MCF 10A (cell line): ENCODE data around the gene GAL3ST3. TPM values are rescaled to one million over a fixed set of nuclear protein-coding genes. Genes with fewer than 3 reads are reported as not detected.

Source experiments
- BruUV-seq: library from RNA; stranded (reverse); fragments of 400-500 nt; replicated peaks from 2 replicates; lab custom pipeline; 2021; lab: Mats Ljungman, UMichigan
- CTCF ChIA-PET: fragments of 300-600 bp; sonication (Branson Sonifier 250); formaldehyde crosslinking; extraction: SDS; loops from one replicate; lab custom pipeline; 2021; ENCODE audit warnings: antibody characterized with exemption, inconsistent platforms; lab: Yijun Ruan, JAX
- POLR2A ChIA-PET: fragments of 300-600, 350-650 bp; sonication (Branson Sonifier 250); formaldehyde crosslinking; extraction: SDS; loops from one replicate; lab custom pipeline; 2020; ENCODE audit warnings: antibody characterized with exemption, inconsistent platforms; lab: Yijun Ruan, JAX
- DNase-seq: peaks from one replicate; pipeline ENCODE4 v3.0.0-alpha.2; 2018; ENCODE audit not compliant: unreplicated experiment
- H3K27ac Mint-ChIP-seq: one replicate; pipeline ENCODE4 v1.8.0; 2022; ENCODE audit warnings: mild to moderate bottlenecking, low read depth, mixed read lengths; ENCODE audit not compliant: unreplicated experiment
- H3K27me3 Mint-ChIP-seq: one replicate; pipeline ENCODE4 v1.8.0; 2022; ENCODE audit warnings: mixed read lengths; ENCODE audit not compliant: insufficient read depth, unreplicated experiment
- H3K36me3 Mint-ChIP-seq: one replicate; pipeline ENCODE4 v1.8.0; 2022; ENCODE audit warnings: mild to moderate bottlenecking, moderate library complexity, mixed read lengths; ENCODE audit not compliant: insufficient read depth, unreplicated experiment
- H3K4me1 Mint-ChIP-seq: one replicate; pipeline ENCODE4 v1.8.0; 2022; ENCODE audit warnings: mixed read lengths; ENCODE audit not compliant: insufficient read depth, unreplicated experiment
- H3K4me3 Mint-ChIP-seq: one replicate; pipeline ENCODE4 v1.8.0; 2022; ENCODE audit warnings: mild to moderate bottlenecking, moderate library complexity, mixed read lengths; ENCODE audit not compliant: unreplicated experiment
- H3K9me3 Mint-ChIP-seq: one replicate; pipeline ENCODE4 v1.8.0; 2022; ENCODE audit warnings: mixed read lengths; ENCODE audit not compliant: unreplicated experiment
- intact Hi-C: fragments of 100-400 bp; cut with micrococcal nuclease; formaldehyde crosslinking; loops from 2 replicates; pipeline ENCODE4 v1.14.1; 2022
- total RNA-seq: library from RNA; stranded (reverse); gene quantifications from 2 replicates; pipeline ENCODE4 v1.2.3, GENCODE V29; 2022
- TF ChIP-seq, protein P1 (sequence below): fragments of 200-600 bp; IDR thresholded peaks from one replicate; pipeline ENCODE4 v1.8.0; 2022; ENCODE audit warnings: antibody characterized with exemption, mild to moderate bottlenecking; ENCODE audit not compliant: unreplicated experiment

Gene GAL3ST3
- total RNA-seq, 1 experiment from 2014 or later = not detected

DNA sequence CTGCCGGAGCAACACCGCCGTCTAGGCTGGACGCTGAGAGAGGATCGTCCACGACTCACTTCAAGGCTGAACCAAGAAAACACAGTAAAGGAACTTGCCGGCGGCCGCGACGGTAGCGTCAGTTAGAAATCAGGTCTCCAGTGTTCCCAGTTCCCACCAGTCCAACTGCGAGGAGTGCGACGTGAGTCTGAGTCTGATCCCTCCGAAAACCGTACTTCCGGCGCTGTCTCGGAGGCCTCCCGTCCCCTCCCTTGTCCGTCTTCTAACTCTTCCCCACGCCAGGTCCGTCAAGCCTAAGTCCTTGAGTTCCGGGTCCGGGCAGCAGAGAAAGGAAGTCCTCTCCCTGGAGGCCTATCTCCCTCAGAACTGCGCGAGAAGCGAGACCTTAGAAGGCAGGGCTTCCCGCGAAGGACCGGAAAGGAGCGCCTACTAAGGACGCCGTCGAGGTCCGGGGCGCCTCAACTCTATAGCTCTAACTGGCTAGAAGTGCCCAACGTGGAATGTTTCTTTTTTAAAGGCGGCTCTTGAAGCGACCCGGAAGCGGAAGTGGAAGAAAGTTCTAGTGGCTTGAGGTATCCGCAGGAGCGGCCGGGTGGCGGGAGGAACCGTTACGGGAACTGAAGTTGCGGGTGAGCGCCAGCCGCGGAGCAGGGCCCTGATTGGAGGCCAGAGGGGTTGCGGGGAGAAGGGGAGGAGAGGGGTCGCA, 46.9 kb downstream of the GAL3ST3 start, which contains the start of the genes BANF1 and EIF1AD:
Gene BANF1, plus strand, starts transcription at position 562 of the 706 bp plus-strand sequence. CDS start 748 bp downstream, outside the sequence.
Gene EIF1AD, minus strand, starts transcription at position 216 of the 706 bp plus-strand sequence. CDS start 1,768 bp downstream, outside the sequence.
- TF ChIP-seq, protein P1, sequence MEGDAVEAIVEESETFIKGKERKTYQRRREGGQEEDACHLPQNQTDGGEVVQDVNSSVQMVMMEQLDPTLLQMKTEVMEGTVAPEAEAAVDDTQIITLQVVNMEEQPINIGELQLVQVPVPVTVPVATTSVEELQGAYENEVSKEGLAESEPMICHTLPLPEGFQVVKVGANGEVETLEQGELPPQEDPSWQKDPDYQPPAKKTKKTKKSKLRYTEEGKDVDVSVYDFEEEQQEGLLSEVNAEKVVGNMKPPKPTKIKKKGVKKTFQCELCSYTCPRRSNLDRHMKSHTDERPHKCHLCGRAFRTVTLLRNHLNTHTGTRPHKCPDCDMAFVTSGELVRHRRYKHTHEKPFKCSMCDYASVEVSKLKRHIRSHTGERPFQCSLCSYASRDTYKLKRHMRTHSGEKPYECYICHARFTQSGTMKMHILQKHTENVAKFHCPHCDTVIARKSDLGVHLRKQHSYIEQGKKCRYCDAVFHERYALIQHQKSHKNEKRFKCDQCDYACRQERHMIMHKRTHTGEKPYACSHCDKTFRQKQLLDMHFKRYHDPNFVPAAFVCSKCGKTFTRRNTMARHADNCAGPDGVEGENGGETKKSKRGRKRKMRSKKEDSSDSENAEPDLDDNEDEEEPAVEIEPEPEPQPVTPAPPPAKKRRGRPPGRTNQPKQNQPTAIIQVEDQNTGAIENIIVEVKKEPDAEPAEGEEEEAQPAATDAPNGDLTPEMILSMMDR = no peak
- intact Hi-C loops = loop anchor here (10.0 kb wide), 1 partner anchor 53 kb away; the partner anchor contains the start of gene SF3B2
- H3K4me3 Mint-ChIP-seq = peak within 1 kb of the TSS; percentile 97
- no TSS peak for BruUV-seq
- ChIA-PET POLR2A (interaction anchor here (0.6 to 2.9 kb wide), 33 partner anchors 8 to 1581 kb away, joined by 3 to 42 read pairs (median 4); partner anchors contain the start of genes BRMS1, C11orf68, CCDC85B and CFL1), CTCF (interaction anchor here (0.6 to 1.5 kb wide), 6 partner anchors 20 to 438 kb away, joined by 3 to 5 read pairs (median 4); partner anchors contain the start of gene FIBP)
- H3K4me1 Mint-ChIP-seq = no peaks in the 10 kb centered on the region
- H3K27me3 Mint-ChIP-seq = no peaks in the 10 kb centered on the region
- H3K27ac Mint-ChIP-seq = peak within 1 kb of the TSS; percentile 96
- H3K36me3 Mint-ChIP-seq = peaks cover 68% of the 10 kb centered on the region
- no peaks in the 10 kb centered on the region for H3K9me3 Mint-ChIP-seq
- DNase-seq = peak; percentile 99

DNA sequence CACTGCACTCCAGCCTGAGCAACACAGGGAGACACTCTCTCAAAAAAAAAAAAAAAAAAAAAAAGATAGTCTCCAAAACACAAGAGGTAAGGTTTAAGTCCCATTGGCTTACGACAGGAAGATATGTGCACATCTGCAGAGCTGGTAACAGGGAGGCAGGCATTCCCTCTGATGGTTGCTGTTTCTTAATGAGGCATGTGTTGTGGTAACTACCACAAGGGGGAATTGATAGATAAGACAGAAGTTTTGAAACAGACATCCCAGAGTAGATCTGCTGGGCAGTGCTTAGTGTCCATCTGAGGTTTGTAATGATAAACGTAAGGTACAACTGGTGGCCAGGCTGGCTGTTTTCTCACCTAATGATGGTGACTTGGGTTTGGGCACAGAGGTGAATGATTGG, 51.7 kb downstream of the GAL3ST3 start:
- Mint-ChIP-seq H3K27me3 (no peaks in the 10 kb centered on the region), H3K4me1 (no peaks in the 10 kb centered on the region), H3K36me3 (peaks cover 53% of the 10 kb centered on the region), H3K9me3 (no peaks in the 10 kb centered on the region), H3K27ac (no peak overlapping the region), H3K4me3 (no peak overlapping the region)
- POLR2A ChIA-PET = no interaction called here
- DNase-seq = no peak
- CTCF ChIA-PET = interaction anchor here (0.6 kb wide), 2 partner anchors 49 to 112 kb away, joined by 3 read pairs; no protein-coding TSS in a partner anchor
- TF ChIP-seq, protein P1 = no peak
- intact Hi-C loops = no loop called here
- BruUV-seq = no TSS peak

DNA sequence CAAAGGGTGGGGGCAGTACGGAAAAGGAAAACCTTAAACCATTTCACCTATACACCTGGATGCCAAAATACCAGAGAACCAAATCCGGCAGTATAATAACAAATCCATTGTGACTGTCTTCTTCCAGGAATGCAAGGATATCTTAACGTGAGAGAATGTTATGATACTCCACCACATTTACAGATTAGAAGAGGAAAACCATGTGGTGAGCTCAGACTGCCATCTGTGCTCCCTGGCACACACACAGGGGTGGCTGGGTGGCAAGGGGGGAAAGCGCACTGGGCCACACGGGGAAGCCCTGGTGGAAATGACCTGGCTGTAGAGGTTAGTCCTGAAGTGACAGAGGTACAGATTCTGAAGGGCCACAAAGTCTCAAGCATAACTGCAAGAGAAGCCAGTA, 56.9 kb downstream of the GAL3ST3 start:
- H3K27ac Mint-ChIP-seq = no peak overlapping the region
- ChIA-PET POLR2A (interaction anchor here (0.7 to 2.3 kb wide), 4 partner anchors 10 to 134 kb away, joined by 3 to 7 read pairs (median 6); partner anchors contain the start of genes BANF1, CCDC85B, CFL1 and EIF1AD), CTCF (interaction anchor here (0.6 to 12.8 kb wide), 5 partner anchors 19 to 143 kb away, joined by 3 to 203 read pairs (median 4); partner anchors contain the start of genes CCDC85B and FIBP)
- BruUV-seq = no TSS peak
- intact Hi-C loops = no loop called here
- H3K36me3 Mint-ChIP-seq = peaks cover 23% of the 10 kb centered on the region
- DNase-seq = no peak
- H3K4me1 Mint-ChIP-seq = peaks cover 5% of the 10 kb centered on the region
- no peaks in the 10 kb centered on the region for H3K27me3 Mint-ChIP-seq
- H3K4me3 Mint-ChIP-seq = no peak overlapping the region
- TF ChIP-seq, protein P1 = no peak
- no peaks in the 10 kb centered on the region for H3K9me3 Mint-ChIP-seq

Other genes starting within 250 kb of the GAL3ST3 start
- not detected in 2 replicates for gene SNX32, start 215.2 kb downstream of the GAL3ST3 start, total RNA-seq
- 589 and 611 TPM in 2 replicates for gene CFL1, start 191.0 kb downstream of the GAL3ST3 start, total RNA-seq
- 59.0 and 77.6 TPM in 2 replicates for gene MUS81, start 188.7 kb downstream of the GAL3ST3 start, total RNA-seq
- 2.4 and 3.3 TPM in 2 replicates for gene EFEMP2, start 176.4 kb downstream of the GAL3ST3 start, total RNA-seq
- not detected in 2 replicates for gene CTSW, start 169.3 kb downstream of the GAL3ST3 start, total RNA-seq
- 79.8 and 80.8 TPM in 2 replicates for gene FIBP, start 160.7 kb downstream of the GAL3ST3 start, total RNA-seq
- gene CCDC85B, start 158.5 kb downstream of the GAL3ST3 start, total RNA-seq = 16.4 and 20.8 TPM in 2 replicates
- gene FOSL1, start 148.8 kb downstream of the GAL3ST3 start, total RNA-seq = 95.3 and 124 TPM in 2 replicates
- 48.0 and 49.4 TPM in 2 replicates for gene C11orf68, start 130.1 kb downstream of the GAL3ST3 start, total RNA-seq
- 162 and 167 TPM in 2 replicates for gene DRAP1, start 129.7 kb downstream of the GAL3ST3 start, total RNA-seq
- not detected in 2 replicates for gene TSGA10IP, start 103.7 kb downstream of the GAL3ST3 start, total RNA-seq
- gene SART1, start 87.4 kb downstream of the GAL3ST3 start, total RNA-seq = 61.7 and 67.4 TPM in 2 replicates
- 21.7 and 33.5 TPM in 2 replicates for gene EIF1AD, start 47.0 kb downstream of the GAL3ST3 start, total RNA-seq
- gene BANF1, start 46.7 kb downstream of the GAL3ST3 start, total RNA-seq = 154 and 198 TPM in 2 replicates
- gene CST6, start 37.2 kb downstream of the GAL3ST3 start, total RNA-seq = not detected in 2 replicates
- gene CATSPER1, start 22.7 kb downstream of the GAL3ST3 start, total RNA-seq = 0.61 and 0.79 TPM in 2 replicates
- gene SF3B2, start 3.2 kb upstream of the GAL3ST3 start, total RNA-seq = 241 and 317 TPM in 2 replicates
- 32.2 and 33.5 TPM in 2 replicates for gene PACS1, start 21.1 kb upstream of the GAL3ST3 start, total RNA-seq
- gene KLC2, start 208.5 kb upstream of the GAL3ST3 start, total RNA-seq = 51.4 and 73.5 TPM in 2 replicates
- 73.4 and 87.0 TPM in 2 replicates for gene RAB1B, start 219.5 kb upstream of the GAL3ST3 start, total RNA-seq
- 1.4 and 1.6 TPM in 2 replicates for gene CNIH2, start 229.0 kb upstream of the GAL3ST3 start, total RNA-seq
- 143 and 144 TPM in 2 replicates for gene YIF1A, start 240.0 kb upstream of the GAL3ST3 start, total RNA-seq
- 0.12 TPM in 1 of 2 replicates, not detected in the other for gene TMEM151A, start 242.7 kb upstream of the GAL3ST3 start, total RNA-seq